ENCODE measurements around the gene SIRT4. TPM values are rescaled to one million over a fixed set of nuclear protein-coding genes. Genes with fewer than 3 reads are reported as not detected.

SIRT4 gene
- total RNA-seq, 2 donors from 2014 or later = 0.99 to 6.2 TPM

GRCh38 chr12:120339256-120339655, 37.1 kb downstream of the SIRT4 start:
- no peaks in the 10 kb centered on the region for H3K27me3 ChIP-seq
- TF ChIP-seq CTCF (IDR thresholded peaks at IDR 0.05) = no peak
- no peak for TF ChIP-seq POLR2A (IDR thresholded peaks at IDR 0.05)
- DNase-seq (no peak), ATAC-seq (no peak)
- no peaks in the 10 kb centered on the region for H3K36me3 ChIP-seq (replicated peaks in 1 of 2; ENCODE audit: insufficient read depth in 1 of 2, low read depth in 2 of 2)
- H3K9me3 ChIP-seq = no peaks in the 10 kb centered on the region
- H3K4me3 ChIP-seq = no peak overlapping the region
- H3K4me1 ChIP-seq = no peaks in the 10 kb centered on the region
- no peak overlapping the region for H3K27ac ChIP-seq
- intact Hi-C loops (cut with DNase I) = no loop called here
- 90 to 96% methylated on average over 4 of the region's 4 CpGs for WGBS, 2 donors

GRCh38 chr12:120342175-120343038, 40.3 kb downstream of the SIRT4 start:
- DNase-seq (no peak), ATAC-seq (no peak)
- H3K9me3 ChIP-seq = no peaks in the 10 kb centered on the region
- no peak overlapping the region for H3K27ac ChIP-seq
- intact Hi-C loops (cut with DNase I) = loop anchor here (5.0 kb wide), 1 partner anchor 90 kb away; no protein-coding TSS in a partner anchor
- H3K36me3 ChIP-seq (replicated peaks in 1 of 2; ENCODE audit: insufficient read depth in 1 of 2, low read depth in 2 of 2) = no peaks in the 10 kb centered on the region
- TF ChIP-seq POLR2A (IDR thresholded peaks at IDR 0.05) (no peak), CTCF (IDR thresholded peaks at IDR 0.05) (no peak)
- H3K4me1 ChIP-seq = peaks cover 7% of the 10 kb centered on the region
- H3K4me3 ChIP-seq = no peak overlapping the region
- H3K27me3 ChIP-seq = no peaks in the 10 kb centered on the region
- 61 to 70% methylated on average over 24 to 29 of the region's 30 CpGs for WGBS, 2 donors

- no peak for ATAC-seq
- no peak for DNase-seq
- TF ChIP-seq POLR2A (IDR thresholded peaks at IDR 0.05) (no peak), CTCF (IDR thresholded peaks at IDR 0.05) (no peak)
- no peak overlapping the region for H3K4me3 ChIP-seq
- 81 to 87% methylated on average over 10 of the region's 10 CpGs for WGBS, 2 donors
- H3K4me1 ChIP-seq = peaks cover 10% of the 10 kb centered on the region
- H3K27me3 ChIP-seq = no peaks in the 10 kb centered on the region
- no peak overlapping the region for H3K27ac ChIP-seq
- no peaks in the 10 kb centered on the region for H3K36me3 ChIP-seq (replicated peaks in 1 of 2; ENCODE audit: insufficient read depth in 1 of 2, low read depth in 2 of 2)
- no peaks in the 10 kb centered on the region for H3K9me3 ChIP-seq
- intact Hi-C loops (cut with DNase I) = loop anchor here (5.0 kb wide), 1 partner anchor 89 kb away; no protein-coding TSS in a partner anchor
These were observed 41.0 kb downstream of the SIRT4 start for GRCh38 chr12:120343039-120343537.

- DNase-seq (no peak), ATAC-seq (no peak)
- Histone ChIP-seq H3K36me3 (replicated peaks in 1 of 2; ENCODE audit: insufficient read depth in 1 of 2, low read depth in 2 of 2) (no peaks in the 10 kb centered on the region), H3K4me1 (peaks cover 10% of the 10 kb centered on the region), H3K4me3 (no peak overlapping the region), H3K27me3 (no peaks in the 10 kb centered on the region), H3K27ac (no peak overlapping the region), H3K9me3 (no peaks in the 10 kb centered on the region)
- intact Hi-C loops (cut with DNase I) = loop anchor here (5.0 kb wide), 1 partner anchor 89 kb away; no protein-coding TSS in a partner anchor
- TF ChIP-seq POLR2A (IDR thresholded peaks at IDR 0.05) = no peak
- no peak for TF ChIP-seq CTCF (IDR thresholded peaks at IDR 0.05)
- 83 to 84% methylated on average over 6 to 8 of the region's 8 CpGs for WGBS, 2 donors
These were observed 41.6 kb downstream of the SIRT4 start for GRCh38 chr12:120343692-120344091.

Measured in body of pancreas (tissue), 4 donors.